Measurements from ENCODE around the gene ITGA4.

The ITGA4 gene

GRCh38 chr2:181540421-181540820 is 83.2 kb downstream of the ITGA4 start:
- H3K4me2 ChIP-seq, result no peak overlapping the region
- no peaks in the 10 kb centered on the region for H3K27me3 ChIP-seq
- H3K4me3 ChIP-seq, result no peak overlapping the region
- no peak overlapping the region for H3K27ac ChIP-seq
- TF ChIP-seq Cebpa-rat (IDR thresholded peaks at IDR 0.05), result no peak
- no peaks in the 10 kb centered on the region for H3K4me1 ChIP-seq
- no peaks in the 10 kb centered on the region for H3K9me3 ChIP-seq (replicated peaks in 1 of 11)
- H3K9ac ChIP-seq, result no peak overlapping the region
- H4K20me1 ChIP-seq, result no peaks in the 10 kb centered on the region; a peak in 1 of 22 replicates
- peaks cover 50 to 60% (median 57%) of the 10 kb centered on the region in 11 experiments for H3K36me3 ChIP-seq

- Histone ChIP-seq H3K9me3 (replicated peaks in 1 of 11) (no peaks in the 10 kb centered on the region), H3K27ac (no peak overlapping the region), H3K27me3 (no peaks in the 10 kb centered on the region), H3K4me1 (no peaks in the 10 kb centered on the region), H3K4me3 (no peak overlapping the region), H3K36me3 (peaks cover 34 to 43% (median 40%) of the 10 kb centered on the region in 11 experiments), H3K4me2 (no peak overlapping the region), H3K9ac (no peak overlapping the region), H4K20me1 (no peaks in the 10 kb centered on the region; a peak in 1 of 22 replicates)
- no peak for TF ChIP-seq Cebpa-rat (IDR thresholded peaks at IDR 0.05)
Measured at GRCh38 chr2:181542170-181542569, 85.0 kb downstream of the ITGA4 start.

GRCh38 chr2:181546086-181546485 is 88.9 kb downstream of the ITGA4 start:
- Histone ChIP-seq H3K27me3 (no peaks in the 10 kb centered on the region), H3K27ac (no peak overlapping the region), H3K36me3 (peaks cover 0 to 15% (median 4%) of the 10 kb centered on the region in 11 experiments; a peak in 11 of 22 replicates), H3K4me1 (no peaks in the 10 kb centered on the region), H4K20me1 (no peaks in the 10 kb centered on the region), H3K4me2 (no peak overlapping the region), H3K4me3 (no peak overlapping the region), H3K9ac (no peak overlapping the region), H3K9me3 (replicated peaks in 1 of 11) (no peaks in the 10 kb centered on the region)
- no peak for TF ChIP-seq Cebpa-rat (IDR thresholded peaks at IDR 0.05)

- H3K36me3 ChIP-seq, result peaks cover 0 to 13% (median 3%) of the 10 kb centered on the region in 11 experiments; a peak in 7 of 22 replicates
- peaks cover 0 to 9% (median 0%) of the 10 kb centered on the region in 10 experiments; a peak in 5 of 20 replicates for H3K4me1 ChIP-seq
- no peak overlapping the region for H3K4me2 ChIP-seq
- H3K4me3 ChIP-seq, result no peak overlapping the region
- no peaks in the 10 kb centered on the region for H4K20me1 ChIP-seq
- H3K9ac ChIP-seq, result no peak overlapping the region
- H3K27me3 ChIP-seq, result no peaks in the 10 kb centered on the region
- no peak overlapping the region for H3K27ac ChIP-seq
- H3K9me3 ChIP-seq (replicated peaks in 1 of 11), result no peaks in the 10 kb centered on the region
- no peak for TF ChIP-seq Cebpa-rat (IDR thresholded peaks at IDR 0.05)
Measured at GRCh38 chr2:181552808-181553207, 95.6 kb downstream of the ITGA4 start.

- Histone ChIP-seq H3K27me3 (no peaks in the 10 kb centered on the region), H3K9ac (no peak overlapping the region), H3K27ac (no peak overlapping the region), H3K4me1 (peaks cover 0 to 9% (median 0%) of the 10 kb centered on the region in 10 experiments; a peak in 5 of 20 replicates), H3K4me3 (no peak overlapping the region), H4K20me1 (no peaks in the 10 kb centered on the region), H3K9me3 (replicated peaks in 1 of 11) (no peaks in the 10 kb centered on the region), H3K36me3 (peaks cover 0 to 13% (median 3%) of the 10 kb centered on the region in 11 experiments; a peak in 7 of 22 replicates), H3K4me2 (no peak overlapping the region)
- no peak for TF ChIP-seq Cebpa-rat (IDR thresholded peaks at IDR 0.05)
Measured at GRCh38 chr2:181553244-181553643, 96.1 kb downstream of the ITGA4 start.

- Histone ChIP-seq H3K4me3 (no peak overlapping the region), H3K9ac (no peak overlapping the region), H3K27ac (no peak overlapping the region; a peak in 1 of 22 replicates), H4K20me1 (no peaks in the 10 kb centered on the region), H3K27me3 (no peaks in the 10 kb centered on the region), H3K4me2 (peak overlapping the region in 1 of 11 experiments; percentile 21; a peak in 1 of 22 replicates), H3K9me3 (replicated peaks in 1 of 11) (no peaks in the 10 kb centered on the region), H3K36me3 (peaks cover 0 to 11% (median 0%) of the 10 kb centered on the region in 11 experiments; a peak in 2 of 22 replicates), H3K4me1 (peaks cover 0 to 9% (median 0%) of the 10 kb centered on the region in 10 experiments; a peak in 5 of 20 replicates)
- no peak for TF ChIP-seq Cebpa-rat (IDR thresholded peaks at IDR 0.05)
Measured at GRCh38 chr2:181554061-181554830, 97.1 kb downstream of the ITGA4 start.

GRCh38 chr2:181558371-181558770 is 101.2 kb downstream of the ITGA4 start:
- TF ChIP-seq Cebpa-rat (IDR thresholded peaks at IDR 0.05), result no peak
- no peak overlapping the region for H3K4me3 ChIP-seq
- no peak overlapping the region for H3K27ac ChIP-seq
- H3K27me3 ChIP-seq, result no peaks in the 10 kb centered on the region
- no peaks in the 10 kb centered on the region for H4K20me1 ChIP-seq
- no peaks in the 10 kb centered on the region for H3K9me3 ChIP-seq (replicated peaks in 1 of 11)
- H3K9ac ChIP-seq, result no peak overlapping the region
- H3K4me1 ChIP-seq, result peaks cover 0 to 9% (median 0%) of the 10 kb centered on the region in 10 experiments; a peak in 5 of 20 replicates
- H3K4me2 ChIP-seq, result no peak overlapping the region
- no peaks in the 10 kb centered on the region for H3K36me3 ChIP-seq

GRCh38 chr2:181563101-181563692 is 106.0 kb downstream of the ITGA4 start:
- H3K27me3 ChIP-seq, result no peaks in the 10 kb centered on the region
- H3K4me2 ChIP-seq, result no peak overlapping the region
- H3K4me3 ChIP-seq, result no peak overlapping the region
- H3K9ac ChIP-seq, result no peak overlapping the region
- no peak for TF ChIP-seq Cebpa-rat (IDR thresholded peaks at IDR 0.05)
- H3K27ac ChIP-seq, result no peak overlapping the region
- no peaks in the 10 kb centered on the region for H3K4me1 ChIP-seq
- no peaks in the 10 kb centered on the region for H3K36me3 ChIP-seq
- no peaks in the 10 kb centered on the region for H3K9me3 ChIP-seq (replicated peaks in 1 of 11)
- no peaks in the 10 kb centered on the region for H4K20me1 ChIP-seq

GRCh38 chr2:181566334-181567032 is 109.3 kb downstream of the ITGA4 start:
- H3K9ac ChIP-seq, result no peak overlapping the region
- H3K4me2 ChIP-seq, result no peak overlapping the region
- no peaks in the 10 kb centered on the region for H3K36me3 ChIP-seq
- no peak overlapping the region for H3K27ac ChIP-seq
- H4K20me1 ChIP-seq, result no peaks in the 10 kb centered on the region
- no peaks in the 10 kb centered on the region for H3K27me3 ChIP-seq
- H3K4me3 ChIP-seq, result no peak overlapping the region
- H3K4me1 ChIP-seq, result no peaks in the 10 kb centered on the region
- H3K9me3 ChIP-seq (replicated peaks in 1 of 11), result no peaks in the 10 kb centered on the region
- no peak for TF ChIP-seq Cebpa-rat (IDR thresholded peaks at IDR 0.05)
